CD14-positive monocyte (primary cell): ENCODE data around the gene SWT1. TPM values are rescaled to one million over a fixed set of nuclear protein-coding genes. Genes with fewer than 3 reads are reported as not detected.

ENCODE experiments used
- DNase-seq, 3 donors: peaks; one replicate each; pipeline ENCODE4 v3.0.0-alpha.2; 2011 to 2022
- H2AFZ ChIP-seq: 2 replicates; pipeline ENCODE4 v1.6.0; 2012; ENCODE audit warnings: mild to moderate bottlenecking, low read depth, low read length, inconsistent platforms; ENCODE audit not compliant: insufficient read depth, poor library complexity, severe bottlenecking
- H3K27ac ChIP-seq, 2 donors: 1 replicate in 1 of 2; 2 replicates in 1 of 2; pipeline ENCODE4 v1.5.1; 2012 to 2013; ENCODE audit warnings: low read length in 2 of 2, control low read depth in 1 of 2, inconsistent platforms in 1 of 2, low read depth in 1 of 2, mild to moderate bottlenecking in 1 of 2
- H3K27me3 ChIP-seq, 2 donors: one replicate each; pipeline versions ENCODE4 v1.6.0 to v1.6.1; 2011 to 2013; ENCODE audit warnings: low read length in 2 of 2; ENCODE audit not compliant: control insufficient read depth in 2 of 2, insufficient read depth in 2 of 2
- H3K36me3 ChIP-seq, 2 donors: replicated peaks in 1 of 2; 1 replicate in 1 of 2; 2 replicates in 1 of 2; pipeline versions ENCODE4 v1.5.1 to v1.6.1; 2012 to 2013; ENCODE audit warnings: low read length in 2 of 2, control low read depth in 1 of 2, inconsistent platforms in 1 of 2, mild to moderate bottlenecking in 1 of 2; ENCODE audit not compliant: insufficient read depth in 2 of 2, control insufficient read depth in 1 of 2
- H3K4me1 ChIP-seq, 2 donors: 1 replicate in 1 of 2; 2 replicates in 1 of 2; pipeline versions ENCODE4 v1.5.1 to v1.6.1; 2012 to 2013; ENCODE audit warnings: low read length in 2 of 2, control low read depth in 1 of 2, inconsistent platforms in 1 of 2, mild to moderate bottlenecking in 1 of 2, moderate library complexity in 1 of 2; ENCODE audit not compliant: insufficient read depth in 2 of 2, control insufficient read depth in 1 of 2
- H3K4me2 ChIP-seq: replicated peaks from 2 replicates; pipeline ENCODE3; 2012; ENCODE audit warnings: low read length, moderate library complexity, mild to moderate bottlenecking; ENCODE audit not compliant: poor library complexity, severe bottlenecking; ENCODE audit errors: extremely low read depth
- H3K4me3 ChIP-seq, 3 experiments: fragments of 200-600 bp in 1 of 3; sonication (generic) in 1 of 3; replicated peaks in 1 of 3; 1 replicate in 2 of 3; 2 replicates in 1 of 3; pipeline ENCODE4 v1.5.1; 2011 to 2013; ENCODE audit warnings: low read length in 3 of 3, mild to moderate bottlenecking in 3 of 3, control low read depth in 2 of 3, low read depth in 2 of 3, inconsistent platforms in 1 of 3, moderate library complexity in 1 of 3
- H3K79me2 ChIP-seq: 2 replicates; pipeline ENCODE4 v1.6.0; 2012; ENCODE audit warnings: mild to moderate bottlenecking, control low read depth, inconsistent platforms, low read length, moderate library complexity; ENCODE audit not compliant: insufficient read depth
- H3K9ac ChIP-seq: 2 replicates; pipeline ENCODE4 v1.6.0; 2017; ENCODE audit warnings: low read length, mild to moderate bottlenecking; ENCODE audit not compliant: insufficient read depth, poor library complexity, severe bottlenecking
- H3K9me3 ChIP-seq, 2 donors: replicated peaks in 1 of 2; 1 replicate in 1 of 2; 2 replicates in 1 of 2; pipeline versions ENCODE4 v1.5.1 to v1.6.1; 2012 to 2013; ENCODE audit warnings: low read length in 2 of 2, control low read depth in 1 of 2; ENCODE audit not compliant: control insufficient read depth in 1 of 2, insufficient read depth in 1 of 2
- H4K20me1 ChIP-seq: 2 replicates; pipeline ENCODE4 v1.6.0; 2012; ENCODE audit warnings: mild to moderate bottlenecking, low read length, control low read depth, moderate library complexity; ENCODE audit not compliant: insufficient read depth
- H3K27ac Mint-ChIP-seq, 7 donors: one replicate each; pipeline ENCODE4 v1.8.0; 2020; ENCODE audit warnings: mild to moderate bottlenecking in 7 of 7, mixed read lengths in 7 of 7, moderate library complexity in 6 of 7, inconsistent platforms in 2 of 7
- H3K27me3 Mint-ChIP-seq, 3 donors: one replicate each; pipeline ENCODE4 v1.8.0; 2021 to 2022; ENCODE audit warnings: low read depth in 3 of 3, mild to moderate bottlenecking in 3 of 3, mixed read lengths in 3 of 3, moderate library complexity in 3 of 3, inconsistent platforms in 1 of 3
- H3K36me3 Mint-ChIP-seq, 2 donors: one replicate each; pipeline ENCODE4 v1.8.0; 2020; ENCODE audit warnings: mixed read lengths in 2 of 2, inconsistent platforms in 1 of 2, mild to moderate bottlenecking in 1 of 2
- H3K4me1 Mint-ChIP-seq: one replicate; pipeline ENCODE4 v1.8.0; 2020; ENCODE audit warnings: mild to moderate bottlenecking, mixed read lengths
- H3K4me3 Mint-ChIP-seq, 2 donors: one replicate each; pipeline ENCODE4 v1.8.0; 2020; ENCODE audit warnings: mild to moderate bottlenecking in 2 of 2, mixed read lengths in 2 of 2, moderate library complexity in 1 of 2
- H3K9me3 Mint-ChIP-seq, 7 donors: one replicate each; pipeline ENCODE4 v1.8.0; 2020 to 2022; ENCODE audit warnings: mixed read lengths in 7 of 7, mild to moderate bottlenecking in 6 of 7, moderate library complexity in 6 of 7, inconsistent platforms in 2 of 7
- WGBS: methylation state at CpG from one replicate; pipeline ENCODE4 v1.1.5; 2013; ENCODE audit warnings: missing lambda C conversion rate; ENCODE audit not compliant: insufficient coverage; 5-methylcytosine and 5-hydroxymethylcytosine counted together
- intact Hi-C, 2 donors: fragments of 100-400 bp; cut with micrococcal nuclease; formaldehyde crosslinking; loops; one replicate each; pipeline versions ENCODE4 v1.15.0 to v1.15.1; 2023
- polyA plus RNA-seq, 3 donors: library from polyadenylated mRNA; depleted of rRNA in 1 of 3; unstranded in 2 of 3; stranded (reverse) in 1 of 3; fragments of 300-500 nt in 2 of 3; fragments of >200 nt in 1 of 3; fragmentation: Illumina TruSeq in 2 of 3; gene quantifications; 1 replicate in 2 of 3; 2 replicates in 1 of 3; pipeline ENCODE4 v1.2.3, GENCODE V29; 2012 to 2021
- TF ChIP-seq, protein P1 (sequence below): fragments of 200-600 bp; IDR thresholded peaks from one replicate; pipeline ENCODE4 v1.8.0; 2022; ENCODE audit warnings: antibody characterized with exemption, mild to moderate bottlenecking

The SWT1 gene
- polyA plus RNA-seq, 3 donors: 0.89 to 2.8 (median 1.7) TPM

DNA sequence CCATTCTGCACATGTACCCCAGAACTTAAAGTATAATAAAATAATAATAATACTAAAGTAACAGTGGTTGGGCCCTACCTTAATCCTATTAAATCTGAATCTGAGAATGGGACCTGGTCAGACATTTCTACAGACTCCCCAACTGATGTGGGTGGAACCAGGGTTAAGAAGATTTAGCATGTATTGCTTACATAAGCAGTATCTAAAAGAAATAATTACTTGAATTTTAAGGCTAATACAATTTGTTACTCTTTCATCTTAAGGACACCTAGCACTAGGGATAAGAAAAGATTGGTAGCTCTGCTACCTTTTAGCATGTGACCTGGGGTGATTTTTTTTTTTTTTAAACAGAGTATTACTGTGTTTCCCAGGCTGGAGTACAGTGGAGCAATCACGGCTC, 80.7 kb downstream of the SWT1 start:
- H3K9me3 Mint-ChIP-seq: peaks cover 0 to 8% (median 0%) of the 10 kb centered on the region in 7 donors
- Histone ChIP-seq H3K4me2 (no peak overlapping the region), H3K79me2 (no peaks in the 10 kb centered on the region), H3K4me3 (no peak overlapping the region), H3K27me3 (no peaks in the 10 kb centered on the region), H3K9me3 (no peaks in the 10 kb centered on the region), H2AFZ (no peak overlapping the region), H3K9ac (no peak overlapping the region), H3K27ac (no peak overlapping the region), H4K20me1 (no peaks in the 10 kb centered on the region), H3K4me1 (no peaks in the 10 kb centered on the region), H3K36me3 (no peaks in the 10 kb centered on the region)
- intact Hi-C loops: no loop called here
- peaks cover 0 to 9% of the 10 kb centered on the region in 2 donors for H3K36me3 Mint-ChIP-seq
- WGBS: no CpG with 5 or more reads among the region's 1 CpG
- no peak overlapping the region for H3K4me3 Mint-ChIP-seq
- no peak overlapping the region for H3K27ac Mint-ChIP-seq
- no peaks in the 10 kb centered on the region for H3K4me1 Mint-ChIP-seq
- no peak for DNase-seq
- TF ChIP-seq, protein P1, sequence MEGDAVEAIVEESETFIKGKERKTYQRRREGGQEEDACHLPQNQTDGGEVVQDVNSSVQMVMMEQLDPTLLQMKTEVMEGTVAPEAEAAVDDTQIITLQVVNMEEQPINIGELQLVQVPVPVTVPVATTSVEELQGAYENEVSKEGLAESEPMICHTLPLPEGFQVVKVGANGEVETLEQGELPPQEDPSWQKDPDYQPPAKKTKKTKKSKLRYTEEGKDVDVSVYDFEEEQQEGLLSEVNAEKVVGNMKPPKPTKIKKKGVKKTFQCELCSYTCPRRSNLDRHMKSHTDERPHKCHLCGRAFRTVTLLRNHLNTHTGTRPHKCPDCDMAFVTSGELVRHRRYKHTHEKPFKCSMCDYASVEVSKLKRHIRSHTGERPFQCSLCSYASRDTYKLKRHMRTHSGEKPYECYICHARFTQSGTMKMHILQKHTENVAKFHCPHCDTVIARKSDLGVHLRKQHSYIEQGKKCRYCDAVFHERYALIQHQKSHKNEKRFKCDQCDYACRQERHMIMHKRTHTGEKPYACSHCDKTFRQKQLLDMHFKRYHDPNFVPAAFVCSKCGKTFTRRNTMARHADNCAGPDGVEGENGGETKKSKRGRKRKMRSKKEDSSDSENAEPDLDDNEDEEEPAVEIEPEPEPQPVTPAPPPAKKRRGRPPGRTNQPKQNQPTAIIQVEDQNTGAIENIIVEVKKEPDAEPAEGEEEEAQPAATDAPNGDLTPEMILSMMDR: no peak
- H3K27me3 Mint-ChIP-seq: no peaks in the 10 kb centered on the region

DNA sequence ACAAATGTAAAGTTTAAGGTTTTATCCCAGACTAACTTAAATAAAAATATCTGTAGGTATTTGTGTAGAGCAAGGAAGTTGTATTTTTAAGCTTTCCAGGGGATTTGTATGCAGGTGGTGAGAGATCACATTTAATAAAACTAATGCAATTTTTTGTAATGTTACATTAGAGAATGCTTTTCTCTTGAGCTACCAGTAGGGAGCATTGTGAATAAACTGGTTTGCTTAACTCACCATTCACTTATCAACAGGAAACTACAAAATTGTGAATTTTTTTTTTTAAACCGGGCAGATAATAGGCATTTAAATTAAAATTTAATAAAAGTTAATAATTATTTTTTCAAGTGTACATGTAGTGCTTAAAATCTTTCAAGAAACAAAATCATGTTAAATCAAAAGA, 81.5 kb downstream of the SWT1 start:
- no peaks in the 10 kb centered on the region for H3K4me1 ChIP-seq
- no CpG with 5 or more reads among the region's 1 CpG for WGBS
- H3K27me3 ChIP-seq: no peaks in the 10 kb centered on the region
- H3K79me2 ChIP-seq: no peaks in the 10 kb centered on the region
- H3K4me1 Mint-ChIP-seq: no peaks in the 10 kb centered on the region
- H2AFZ ChIP-seq: no peak overlapping the region
- H3K9me3 Mint-ChIP-seq: peaks cover 0 to 8% (median 0%) of the 10 kb centered on the region in 7 donors
- H3K27me3 Mint-ChIP-seq: no peaks in the 10 kb centered on the region
- no peak overlapping the region for H3K4me3 ChIP-seq
- no peak overlapping the region for H3K4me3 Mint-ChIP-seq
- H3K9me3 ChIP-seq: no peaks in the 10 kb centered on the region
- no peak overlapping the region for H3K9ac ChIP-seq
- peaks cover 0 to 6% of the 10 kb centered on the region in 2 donors for H3K36me3 Mint-ChIP-seq
- TF ChIP-seq, protein P1: peak; percentile 49
- no peak overlapping the region for H3K27ac Mint-ChIP-seq
- no peak overlapping the region for H3K4me2 ChIP-seq
- DNase-seq: peak in 2 of 3 donors; percentile 6 to 15
- intact Hi-C loops: no loop called here
- no peaks in the 10 kb centered on the region for H4K20me1 ChIP-seq
- H3K36me3 ChIP-seq: no peaks in the 10 kb centered on the region
- no peak overlapping the region for H3K27ac ChIP-seq
